ENCODE data around the gene LYRM4.

Gene LYRM4

GRCh38 chr6:5302995-5303622 lies 42.4 kb upstream of the LYRM4 start:
- Mint-ChIP-seq H3K4me3 (no peak overlapping the region), H3K27me3 (ENCODE audit: low read depth) (peaks cover 35% of the 10 kb centered on the region), H3K9me3 (no peaks in the 10 kb centered on the region), H3K36me3 (ENCODE audit: low read depth) (peaks cover 4% of the 10 kb centered on the region), H3K27ac (no peak overlapping the region), H3K4me1 (peaks cover 19% of the 10 kb centered on the region)
- TF ChIP-seq, protein P1, sequence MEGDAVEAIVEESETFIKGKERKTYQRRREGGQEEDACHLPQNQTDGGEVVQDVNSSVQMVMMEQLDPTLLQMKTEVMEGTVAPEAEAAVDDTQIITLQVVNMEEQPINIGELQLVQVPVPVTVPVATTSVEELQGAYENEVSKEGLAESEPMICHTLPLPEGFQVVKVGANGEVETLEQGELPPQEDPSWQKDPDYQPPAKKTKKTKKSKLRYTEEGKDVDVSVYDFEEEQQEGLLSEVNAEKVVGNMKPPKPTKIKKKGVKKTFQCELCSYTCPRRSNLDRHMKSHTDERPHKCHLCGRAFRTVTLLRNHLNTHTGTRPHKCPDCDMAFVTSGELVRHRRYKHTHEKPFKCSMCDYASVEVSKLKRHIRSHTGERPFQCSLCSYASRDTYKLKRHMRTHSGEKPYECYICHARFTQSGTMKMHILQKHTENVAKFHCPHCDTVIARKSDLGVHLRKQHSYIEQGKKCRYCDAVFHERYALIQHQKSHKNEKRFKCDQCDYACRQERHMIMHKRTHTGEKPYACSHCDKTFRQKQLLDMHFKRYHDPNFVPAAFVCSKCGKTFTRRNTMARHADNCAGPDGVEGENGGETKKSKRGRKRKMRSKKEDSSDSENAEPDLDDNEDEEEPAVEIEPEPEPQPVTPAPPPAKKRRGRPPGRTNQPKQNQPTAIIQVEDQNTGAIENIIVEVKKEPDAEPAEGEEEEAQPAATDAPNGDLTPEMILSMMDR (IDR thresholded peaks at IDR 0.05; ENCODE audit: unreplicated experiment in 3 of 3) = peak; percentile 20 to 43 (median 26)

DNA sequence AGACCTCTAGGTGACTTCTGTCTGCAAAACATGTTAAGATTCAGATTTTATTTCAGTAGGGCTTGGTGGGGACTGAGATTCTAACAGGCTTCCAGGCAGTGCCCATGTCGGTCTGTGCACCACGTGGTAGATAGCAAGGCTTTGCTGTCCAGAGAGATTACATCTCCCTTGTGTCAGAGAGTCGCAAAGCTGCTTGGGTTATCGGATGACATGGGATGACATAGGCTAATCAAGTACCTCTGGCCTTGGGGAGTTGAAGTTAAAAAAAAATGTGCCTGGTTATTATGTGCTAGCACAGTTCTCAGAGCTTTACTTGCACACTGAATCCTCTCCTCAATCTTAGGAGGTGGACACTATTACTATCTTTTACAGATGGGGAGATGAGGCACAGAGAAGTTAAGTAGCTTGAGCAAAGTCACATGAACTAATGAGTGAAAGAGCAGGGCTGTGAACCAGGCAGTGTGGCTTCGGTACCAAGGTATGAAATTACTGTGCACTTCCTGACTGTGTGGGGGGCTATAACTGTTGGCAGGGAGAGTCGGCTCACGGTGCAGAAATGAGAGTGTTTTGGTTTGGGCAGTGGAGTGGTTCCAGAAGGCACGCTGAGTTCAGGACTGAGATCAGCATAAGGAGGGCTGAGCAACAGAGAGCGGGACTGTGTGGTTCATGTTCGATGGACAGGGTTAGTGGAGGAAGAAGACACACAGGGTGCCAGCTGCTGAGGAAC lies 41.6 kb upstream of the LYRM4 start:
- peaks cover 35% of the 10 kb centered on the region for H3K27me3 Mint-ChIP-seq (ENCODE audit: low read depth)
- H3K4me3 Mint-ChIP-seq = no peak overlapping the region
- TF ChIP-seq, protein P1 (IDR thresholded peaks at IDR 0.05; ENCODE audit: unreplicated experiment in 3 of 3) = no peak
- no peaks in the 10 kb centered on the region for H3K9me3 Mint-ChIP-seq
- no peaks in the 10 kb centered on the region for H3K36me3 Mint-ChIP-seq (ENCODE audit: low read depth)
- no peak overlapping the region for H3K27ac Mint-ChIP-seq
- peaks cover 19% of the 10 kb centered on the region for H3K4me1 Mint-ChIP-seq

DNA sequence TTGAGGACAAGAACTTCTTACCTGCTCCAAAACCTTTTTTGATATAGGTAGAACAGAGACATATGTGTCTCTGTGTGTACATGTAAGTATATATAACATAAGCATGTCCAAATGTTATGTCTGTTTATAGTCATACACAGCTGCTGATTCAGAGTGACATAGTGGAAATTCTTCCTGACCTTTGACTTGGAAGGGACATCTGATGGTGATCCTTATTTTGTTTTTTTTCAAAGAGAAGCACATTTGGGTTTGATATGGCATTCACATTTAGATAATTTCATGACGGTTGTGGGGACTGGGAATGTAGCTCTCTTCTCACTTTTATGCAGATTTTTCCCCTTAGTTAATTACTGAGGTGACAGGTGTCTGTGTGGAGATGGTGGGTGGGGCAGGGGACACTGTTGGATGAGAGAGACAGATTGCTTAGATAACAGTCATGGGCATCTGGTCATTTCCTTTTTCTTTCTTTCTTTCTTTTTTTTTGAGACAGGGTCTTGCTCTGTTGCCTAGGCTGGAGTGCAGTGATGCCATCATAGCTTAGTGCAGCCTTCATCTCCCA lies 39.5 kb upstream of the LYRM4 start:
- TF ChIP-seq, protein P1 (IDR thresholded peaks at IDR 0.05; ENCODE audit: unreplicated experiment in 3 of 3) = no peak
- Mint-ChIP-seq H3K9me3 (no peaks in the 10 kb centered on the region), H3K4me1 (peaks cover 19% of the 10 kb centered on the region), H3K27me3 (ENCODE audit: low read depth) (peaks cover 32% of the 10 kb centered on the region), H3K4me3 (no peak overlapping the region), H3K36me3 (ENCODE audit: low read depth) (no peaks in the 10 kb centered on the region), H3K27ac (no peak overlapping the region)

DNA sequence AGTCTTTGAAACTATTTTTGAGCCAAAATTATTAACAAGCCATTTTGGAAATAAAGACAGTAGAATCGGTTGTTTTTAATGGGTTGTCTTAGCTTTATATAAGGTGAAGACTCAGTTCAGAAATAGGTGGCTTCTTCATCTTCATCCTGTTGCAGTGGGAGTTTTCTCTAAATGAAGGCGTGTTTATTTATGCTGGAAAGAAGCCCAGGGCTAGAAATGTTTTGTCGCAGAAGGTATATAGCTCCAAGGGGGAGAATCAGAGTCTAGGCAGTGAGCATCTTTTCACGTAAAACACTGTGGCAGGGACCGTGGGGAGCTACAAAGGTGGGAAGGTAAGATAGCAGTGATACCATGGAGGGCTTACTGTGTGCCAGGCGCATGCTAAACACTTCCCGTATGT lies 34.9 kb upstream of the LYRM4 start:
- Mint-ChIP-seq H3K36me3 (ENCODE audit: low read depth) (no peaks in the 10 kb centered on the region), H3K27ac (no peak overlapping the region), H3K27me3 (ENCODE audit: low read depth) (peaks cover 3% of the 10 kb centered on the region), H3K9me3 (no peaks in the 10 kb centered on the region), H3K4me3 (no peak overlapping the region), H3K4me1 (peaks cover 6% of the 10 kb centered on the region)
- TF ChIP-seq, protein P1 (IDR thresholded peaks at IDR 0.05; ENCODE audit: unreplicated experiment in 3 of 3) = no peak

- TF ChIP-seq, protein P1 (IDR thresholded peaks at IDR 0.05; ENCODE audit: unreplicated experiment in 3 of 3) = no peak
- Mint-ChIP-seq H3K4me1 (peaks cover 6% of the 10 kb centered on the region), H3K27ac (no peak overlapping the region), H3K4me3 (no peak overlapping the region), H3K36me3 (ENCODE audit: low read depth) (no peaks in the 10 kb centered on the region), H3K27me3 (ENCODE audit: low read depth) (peaks cover 4% of the 10 kb centered on the region), H3K9me3 (no peaks in the 10 kb centered on the region)
Measured at GRCh38 chr6:5294392-5295211, 33.9 kb upstream of the LYRM4 start.
